HUDEP-2 (cell line): ENCODE measurements around the gene ADARB1.

Experiments used
- DNase-seq, 76 experiments: peaks; one replicate each; lab custom pipeline; 2025; ENCODE audit not compliant: unreplicated experiment in 76 of 76; lab: John Stamatoyannopoulos, UW

ADARB1 gene

DNA sequence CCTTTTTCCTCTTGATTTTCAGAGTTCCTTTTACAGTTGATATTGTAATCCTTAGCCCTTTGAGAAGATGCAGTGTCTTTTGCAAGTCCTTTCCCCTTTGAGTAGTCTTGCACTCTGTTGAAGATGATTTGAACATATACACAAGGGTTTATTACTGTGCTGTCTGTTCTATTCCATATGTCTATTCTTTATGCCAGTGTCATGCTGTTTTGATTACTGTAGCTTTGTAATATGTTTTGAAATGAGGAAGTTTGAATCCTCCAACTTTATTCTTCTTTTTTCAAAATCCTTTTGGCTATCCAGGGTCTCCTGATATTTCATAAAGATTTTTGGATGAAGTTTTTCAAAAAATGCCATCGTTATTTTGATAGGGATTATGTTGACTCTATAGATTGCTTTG, 112.3 kb downstream of the ADARB1 start:
- DNase-seq: no peak

- no peak for DNase-seq
Observed at GRCh38 chr21:45187646-45188045, 113.3 kb downstream of the ADARB1 start.

- DNase-seq: no peak
Observed at GRCh38 chr21:45190013-45190412, 115.6 kb downstream of the ADARB1 start.

DNA sequence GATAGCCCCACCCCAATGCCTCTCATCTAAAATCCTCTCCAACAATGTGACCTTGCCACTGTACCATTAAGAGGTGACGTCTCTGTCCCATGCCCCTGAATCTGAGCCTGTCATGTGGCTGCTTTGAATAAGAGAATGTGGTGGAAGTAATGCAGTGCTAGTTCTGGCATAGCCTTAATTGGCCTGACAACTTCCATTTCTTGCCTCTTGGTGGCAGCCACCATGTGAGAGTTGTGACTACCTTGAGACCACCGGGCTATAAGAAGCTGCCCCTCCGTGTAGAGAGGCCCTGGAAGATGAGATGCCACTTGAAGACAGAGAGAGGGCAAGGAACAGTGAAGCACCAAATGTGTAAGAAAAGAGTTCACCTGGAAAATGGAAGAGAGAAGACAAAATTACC, 118.0 kb downstream of the ADARB1 start:
- no peak for DNase-seq

DNA sequence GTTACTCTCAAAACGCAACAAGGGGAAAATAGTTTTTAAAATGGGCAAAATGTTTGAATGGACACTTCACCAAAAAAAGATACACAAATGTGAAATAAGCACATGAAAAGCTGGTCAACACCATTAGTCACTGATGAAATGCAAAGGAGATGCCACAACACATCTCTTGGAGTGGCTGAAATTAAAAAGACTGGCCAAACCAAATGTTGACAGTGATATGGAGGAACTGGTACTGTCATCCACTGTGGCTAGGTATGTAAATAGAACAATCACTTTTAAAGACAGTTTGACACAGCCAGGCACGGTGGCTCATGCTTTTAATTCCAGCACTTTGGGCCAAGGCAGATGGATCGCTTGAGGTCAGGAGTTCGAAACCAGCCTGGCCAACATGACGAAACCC, 122.2 kb downstream of the ADARB1 start:
- no peak for DNase-seq

DNA sequence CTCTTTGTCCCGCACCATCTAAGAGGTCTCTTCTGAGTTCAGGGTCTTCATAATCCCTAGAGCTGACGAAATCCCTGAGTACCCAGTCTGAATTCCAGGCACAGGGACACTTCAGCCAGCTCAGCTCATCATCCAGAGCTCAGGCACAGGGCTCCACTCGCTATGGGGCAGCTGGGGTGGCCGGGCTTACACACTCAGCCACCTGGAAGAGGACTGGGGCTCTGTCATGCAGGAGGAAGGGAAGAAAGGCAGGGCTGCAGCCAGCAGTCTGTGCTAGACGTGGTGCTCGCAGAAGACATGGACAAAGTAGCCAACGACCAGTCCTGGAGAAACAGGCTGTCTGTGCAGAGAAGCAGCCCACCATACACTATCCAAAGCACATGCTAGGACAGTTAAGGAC, 124.8 kb downstream of the ADARB1 start:
- no peak for DNase-seq

DNA sequence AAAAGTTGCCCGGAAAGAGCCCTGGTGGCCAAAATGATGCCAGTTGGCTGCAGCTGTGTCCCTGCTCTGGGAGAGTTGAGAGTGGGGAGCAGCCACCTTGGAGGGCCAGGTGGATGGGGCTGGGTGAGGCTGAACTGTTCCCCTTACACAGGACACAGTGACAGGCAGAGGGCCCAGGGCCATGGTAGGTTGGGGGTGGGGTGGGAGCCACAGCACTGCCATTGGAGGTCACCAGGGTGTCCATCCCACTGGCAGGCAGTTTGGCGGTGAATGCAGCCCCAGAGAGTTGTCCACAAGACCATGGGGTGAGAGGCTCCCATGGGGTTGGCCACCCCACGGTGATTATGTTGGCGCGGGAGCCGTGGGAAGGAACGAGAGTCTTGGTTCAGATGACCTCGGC, 125.7 kb downstream of the ADARB1 start:
- no peak for DNase-seq

- DNase-seq: no peak
Observed at GRCh38 chr21:45200581-45201296, 126.4 kb downstream of the ADARB1 start.

- DNase-seq: no peak
Observed at GRCh38 chr21:45202344-45202743, 128.0 kb downstream of the ADARB1 start.

DNA sequence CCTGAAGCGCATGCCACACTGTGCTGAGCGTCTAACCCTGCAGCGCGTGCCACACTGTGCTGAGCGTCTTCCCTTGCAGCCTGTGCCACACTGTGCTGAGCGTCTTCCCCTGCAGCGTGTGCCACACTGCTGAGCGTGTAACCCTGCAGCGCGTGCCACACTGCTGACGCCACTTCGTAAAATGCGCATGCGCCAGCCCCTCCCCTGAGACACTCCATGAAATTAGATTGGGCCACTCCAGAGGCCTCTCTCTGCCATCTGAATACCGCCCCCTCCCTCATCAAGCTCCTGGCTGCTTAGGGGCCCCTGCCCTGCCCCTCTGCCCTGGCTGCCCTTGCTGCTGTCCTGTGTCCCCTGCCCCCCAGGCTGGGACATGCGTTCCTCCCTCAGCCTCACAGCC, 128.5 kb downstream of the ADARB1 start:
- no peak for DNase-seq

GRCh38 chr21:45203983-45204382, 129.6 kb downstream of the ADARB1 start:
- DNase-seq: no peak

DNA sequence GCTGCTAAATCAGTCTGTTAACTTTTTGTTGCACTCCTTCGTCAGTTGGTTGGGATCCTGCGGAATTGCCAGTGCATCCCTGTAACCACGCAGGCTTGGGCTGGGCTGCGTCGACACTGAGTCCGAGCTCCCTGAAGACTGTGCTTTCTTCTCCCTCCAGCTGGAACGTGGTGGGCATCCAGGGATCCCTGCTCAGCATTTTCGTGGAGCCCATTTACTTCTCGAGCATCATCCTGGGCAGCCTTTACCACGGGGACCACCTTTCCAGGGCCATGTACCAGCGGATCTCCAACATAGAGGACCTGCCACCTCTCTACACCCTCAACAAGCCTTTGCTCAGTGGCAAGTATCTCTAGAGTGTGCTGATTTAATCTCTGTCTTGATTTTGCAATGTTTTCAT, 130.0 kb downstream of the ADARB1 start:
- no peak for DNase-seq

DNA sequence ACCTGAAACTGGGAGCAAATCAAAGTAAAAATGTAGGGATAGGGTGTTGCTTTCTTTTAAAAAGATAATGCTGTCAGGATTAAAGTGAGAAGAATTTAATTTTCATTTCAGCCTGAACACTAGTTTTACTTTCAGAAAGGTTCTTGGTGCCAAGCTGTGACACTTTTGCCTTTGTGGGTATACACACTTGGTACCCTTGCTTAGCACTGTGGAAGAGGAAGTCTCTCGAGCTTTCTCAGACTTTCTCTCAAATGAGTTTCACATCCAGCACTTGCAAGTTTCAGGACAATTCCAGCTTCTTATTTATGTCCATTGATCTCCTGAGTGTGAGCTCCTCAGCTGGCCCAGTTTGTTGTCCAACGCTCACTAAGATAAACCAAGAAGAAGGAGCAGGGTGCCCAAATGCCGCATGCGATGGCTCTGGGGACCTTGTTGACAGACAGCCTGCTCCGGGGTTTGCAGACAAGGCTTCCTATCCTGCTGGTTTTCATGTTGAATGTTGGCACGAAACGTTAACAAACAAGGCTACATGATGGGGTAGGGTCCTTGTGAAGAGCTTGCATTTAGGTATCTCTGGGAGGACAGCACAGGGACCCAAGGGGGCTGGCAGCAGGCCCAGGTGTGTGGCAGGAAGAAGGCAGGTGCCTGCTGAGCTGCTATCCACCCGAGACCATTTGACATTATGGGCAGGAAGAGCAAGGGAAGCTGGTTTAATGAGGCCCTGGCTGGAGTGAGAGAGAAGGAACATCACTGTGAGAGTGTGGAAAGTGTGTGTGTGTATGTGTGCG, 133.7 kb downstream of the ADARB1 start:
- no peak for DNase-seq

- no peak for DNase-seq
Observed at GRCh38 chr21:45208627-45208951, 134.2 kb downstream of the ADARB1 start.

DNA sequence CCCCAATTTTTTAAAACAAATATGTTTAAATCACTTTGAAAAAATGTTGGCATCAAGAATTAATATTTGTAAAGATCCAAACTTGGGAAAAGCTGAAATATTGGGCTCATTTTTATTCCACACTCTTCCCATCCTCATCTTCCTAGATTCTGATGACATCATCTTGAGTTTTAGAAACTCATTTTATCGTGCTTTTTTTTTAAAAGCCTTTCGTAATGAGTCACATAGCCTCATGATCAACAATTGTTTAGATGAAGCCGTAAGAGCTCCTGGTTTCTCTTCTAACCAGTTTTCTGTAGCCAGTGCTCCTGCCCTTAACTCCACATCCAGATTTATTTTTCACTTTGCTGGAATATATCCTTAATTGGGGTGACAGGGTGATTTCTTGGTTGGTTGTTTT, 134.7 kb downstream of the ADARB1 start:
- no peak for DNase-seq

DNA sequence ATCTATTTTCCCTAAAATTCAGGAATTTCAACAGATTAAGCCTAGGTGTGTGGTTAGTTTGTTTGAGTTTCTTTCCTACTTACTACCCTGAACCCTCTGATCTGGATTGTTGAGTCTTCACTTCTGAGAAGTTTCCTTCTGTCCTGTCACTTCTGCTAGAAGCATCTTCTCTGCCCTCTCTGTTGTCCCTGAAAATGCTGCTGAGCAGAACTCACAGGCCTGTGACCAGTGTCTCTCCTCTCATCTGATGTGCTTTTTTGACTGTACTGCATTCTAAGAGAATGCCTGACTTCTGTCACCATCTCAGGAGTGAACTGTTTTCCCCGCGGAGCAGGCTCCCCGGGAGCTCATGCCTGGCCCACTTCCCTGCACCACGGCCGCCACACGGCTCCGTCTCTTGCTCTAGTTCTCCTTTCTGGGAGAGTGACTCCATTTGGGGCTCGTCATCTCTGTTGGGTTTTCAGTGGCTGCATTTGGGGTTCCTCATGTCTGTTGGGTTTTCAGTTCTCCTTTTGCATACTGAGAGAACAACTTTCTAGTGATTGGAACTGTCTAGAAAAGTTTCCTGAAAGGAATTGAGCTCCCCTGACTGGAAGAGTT, 135.4 kb downstream of the ADARB1 start:
- no peak for DNase-seq

- DNase-seq: no peak
Observed at GRCh38 chr21:45210461-45210983, 136.1 kb downstream of the ADARB1 start.

DNA sequence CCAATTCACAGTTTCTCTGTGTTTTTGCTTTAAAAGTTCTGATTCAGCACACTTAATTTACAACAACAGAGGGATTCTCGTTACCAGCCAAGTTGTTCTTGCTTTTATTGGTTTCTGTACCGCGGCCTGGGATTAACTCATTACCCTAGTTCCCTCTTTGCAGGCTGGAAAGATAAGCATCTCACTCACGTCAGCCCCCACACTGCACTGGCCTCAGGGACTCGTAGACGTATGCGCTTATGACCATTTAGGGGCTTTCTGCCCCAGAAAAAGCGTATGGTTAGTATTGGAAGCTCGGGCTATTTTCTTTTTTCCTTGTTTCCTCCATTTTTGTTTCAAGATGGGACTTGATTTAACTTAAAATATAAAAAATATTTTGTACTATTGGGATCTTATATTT, 137.3 kb downstream of the ADARB1 start:
- DNase-seq: no peak

DNA sequence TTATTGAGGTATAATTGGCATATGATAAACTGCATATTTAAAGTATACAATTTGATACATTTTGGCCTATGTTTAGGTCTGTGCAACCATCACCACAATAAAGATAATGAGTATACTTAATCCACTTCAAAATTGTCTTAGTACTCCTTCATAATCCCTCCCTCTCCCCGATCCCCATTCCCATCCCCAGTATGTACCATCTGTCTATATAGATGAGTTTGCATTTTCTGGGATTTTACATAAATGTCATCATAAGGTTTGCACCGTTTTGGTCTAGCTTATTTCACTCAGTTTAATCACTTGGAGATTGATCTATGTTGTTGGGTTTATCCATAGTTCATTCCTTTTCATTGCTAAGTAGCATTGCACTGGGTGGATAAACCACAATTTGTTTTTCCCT, 139.0 kb downstream of the ADARB1 start:
- no peak for DNase-seq

DNA sequence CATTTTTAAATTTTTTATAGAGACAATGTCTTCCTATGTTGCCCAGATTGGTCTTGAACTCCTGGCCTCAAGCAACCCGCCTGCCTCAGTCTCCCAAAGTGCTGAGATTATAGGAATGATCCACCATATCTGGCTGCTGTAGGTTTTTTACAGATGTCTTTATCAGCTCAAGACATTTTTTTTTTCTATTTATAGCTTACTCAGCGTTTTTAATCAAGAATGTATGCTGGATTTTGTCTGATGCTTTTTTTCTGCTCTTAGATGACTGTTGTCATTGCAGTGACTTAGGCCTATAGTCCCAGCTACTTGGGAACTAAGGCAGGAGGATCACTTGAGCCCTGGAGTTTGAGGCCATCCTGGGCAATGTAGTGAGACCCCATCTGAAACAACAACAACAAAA, 140.8 kb downstream of the ADARB1 start:
- no peak for DNase-seq

DNA sequence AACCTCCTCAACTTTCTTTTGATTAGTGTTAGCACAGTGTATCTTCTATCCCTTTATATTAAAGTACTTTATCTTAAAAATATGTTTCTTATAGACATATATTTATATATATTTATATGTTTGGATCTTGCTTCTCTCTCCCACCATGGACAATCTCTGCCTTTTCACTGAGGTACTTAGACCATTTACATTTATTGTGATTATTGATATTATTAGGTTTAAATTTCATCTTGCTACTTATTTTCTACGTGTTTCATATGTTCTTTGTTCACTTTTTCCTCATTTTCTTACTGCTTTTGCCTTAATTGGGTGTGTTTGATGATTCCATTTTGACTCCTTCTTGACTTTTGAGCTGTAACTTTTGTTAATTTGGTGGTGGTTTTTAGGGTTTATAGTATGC, 142.6 kb downstream of the ADARB1 start:
- DNase-seq: no peak

DNA sequence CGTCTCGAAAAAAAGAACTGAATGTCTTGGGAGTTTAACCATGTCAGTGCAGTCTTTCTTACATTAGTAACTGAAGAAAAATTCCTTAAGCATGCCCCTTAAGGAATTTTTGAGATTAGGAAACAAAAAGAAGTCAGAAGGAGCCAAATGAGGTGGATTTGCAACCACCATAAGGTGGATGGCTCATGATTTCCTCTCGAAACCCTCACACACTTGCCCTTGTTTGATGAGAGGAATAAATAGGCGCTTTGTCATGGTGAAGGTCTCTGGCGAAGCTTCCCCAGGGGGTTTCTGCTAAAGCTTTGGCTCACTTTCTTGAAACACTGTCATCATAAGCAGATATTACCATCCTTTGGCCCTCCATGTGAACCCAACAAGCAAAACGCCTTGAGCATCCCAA, 145.1 kb downstream of the ADARB1 start:
- DNase-seq: no peak
